Natural killer cell treated with Interleukin-12 subunit alpha and Interleukin-12 subunit beta and Interleukin-15 and Interleukin-18, amount 100 ng/mL, for 72 hours (primary cell): ENCODE results near the gene TSPAN2. TPM values are rescaled to one million over a fixed set of nuclear protein-coding genes. Genes with fewer than 3 reads are reported as not detected.

ENCODE experiments used
- ATAC-seq, 2 donors: fragments of 150-1000 bp; cut with Tn5 transposase in 1 of 2; sonication (Bioruptor Pico), chemical (Tn5 transposase) in 1 of 2; 2 replicates each; pipeline ENCODE4 v1.10.0; 2021
- DNase-seq: peaks from one replicate; pipeline ENCODE4 v3.0.0; 2022; ENCODE audit warnings: low spot score
- H3K27ac Mint-ChIP-seq, 2 donors: 1 replicate in 1 of 2; 2 replicates in 1 of 2; pipeline ENCODE4 v1.8.0; 2022; ENCODE audit warnings: mixed read lengths in 2 of 2, mild to moderate bottlenecking in 1 of 2, moderate library complexity in 1 of 2
- H3K27me3 Mint-ChIP-seq, 2 donors: 1 replicate in 1 of 2; 2 replicates in 1 of 2; pipeline ENCODE4 v1.8.0; 2022; ENCODE audit warnings: mixed read lengths in 2 of 2
- H3K36me3 Mint-ChIP-seq: one replicate; pipeline ENCODE4 v1.8.0; 2022; ENCODE audit warnings: mixed read lengths
- H3K4me1 Mint-ChIP-seq, 2 donors: 1 replicate in 1 of 2; 2 replicates in 1 of 2; pipeline ENCODE4 v1.8.0; 2022; ENCODE audit warnings: low read depth in 2 of 2, mixed read lengths in 2 of 2, mild to moderate bottlenecking in 1 of 2
- H3K4me3 Mint-ChIP-seq: one replicate; pipeline ENCODE4 v1.8.0; 2022; ENCODE audit warnings: mixed read lengths
- H3K9me3 Mint-ChIP-seq: 2 replicates; pipeline ENCODE4 v1.8.0; 2022; ENCODE audit warnings: mixed read lengths
- total RNA-seq, 2 donors: library from RNA; stranded (reverse); gene quantifications; one replicate each; pipeline ENCODE4 v1.2.3, GENCODE V29; 2022

Gene TSPAN2
- total RNA-seq, 2 donors from 2014 or later, result 2.9 to 9.2 TPM

- Mint-ChIP-seq H3K27me3 (no peaks in the 10 kb centered on the region), H3K9me3 (no peaks in the 10 kb centered on the region), H3K4me3 (peak overlapping the region; percentile 63), H3K4me1 (peaks cover 39 to 44% of the 10 kb centered on the region in 2 donors), H3K27ac (peak overlapping the region; percentile 87 to 92), H3K36me3 (no peaks in the 10 kb centered on the region)
- ATAC-seq (peak; percentile 95 to 99), DNase-seq (peak; percentile 91)
Observed at GRCh38 chr1:115062542-115063004, 26.7 kb downstream of the TSPAN2 start.

- Mint-ChIP-seq H3K36me3 (no peaks in the 10 kb centered on the region), H3K27ac (peak overlapping the region; percentile 87 to 92), H3K27me3 (no peaks in the 10 kb centered on the region), H3K4me1 (peaks cover 37 to 39% of the 10 kb centered on the region in 2 donors), H3K4me3 (no peak overlapping the region), H3K9me3 (no peaks in the 10 kb centered on the region)
- DNase-seq, result no peak
- ATAC-seq, result no peak
Observed at GRCh38 chr1:115060501-115060900, 28.8 kb downstream of the TSPAN2 start.

GRCh38 chr1:115059316-115059715, 30.0 kb downstream of the TSPAN2 start:
- H3K36me3 Mint-ChIP-seq, result no peaks in the 10 kb centered on the region
- H3K4me3 Mint-ChIP-seq, result no peak overlapping the region
- ATAC-seq (no peak), DNase-seq (no peak)
- no peaks in the 10 kb centered on the region for H3K9me3 Mint-ChIP-seq
- no peaks in the 10 kb centered on the region for H3K27me3 Mint-ChIP-seq
- no peak overlapping the region for H3K27ac Mint-ChIP-seq
- H3K4me1 Mint-ChIP-seq, result peaks cover 35 to 36% of the 10 kb centered on the region in 2 donors

- Mint-ChIP-seq H3K27me3 (no peaks in the 10 kb centered on the region), H3K36me3 (no peaks in the 10 kb centered on the region), H3K9me3 (no peaks in the 10 kb centered on the region), H3K27ac (no peak overlapping the region), H3K4me1 (peaks cover 20% of the 10 kb centered on the region in 2 donors), H3K4me3 (no peak overlapping the region)
- ATAC-seq (no peak), DNase-seq (no peak)
Observed at GRCh38 chr1:115057661-115058254, 31.5 kb downstream of the TSPAN2 start.

- DNase-seq (no peak), ATAC-seq (no peak)
- H3K27ac Mint-ChIP-seq, result no peak overlapping the region
- H3K4me3 Mint-ChIP-seq, result no peak overlapping the region
- H3K4me1 Mint-ChIP-seq, result peaks cover 8 to 9% of the 10 kb centered on the region in 2 donors
- H3K27me3 Mint-ChIP-seq, result no peaks in the 10 kb centered on the region
- no peaks in the 10 kb centered on the region for H3K9me3 Mint-ChIP-seq
- no peaks in the 10 kb centered on the region for H3K36me3 Mint-ChIP-seq
Observed at GRCh38 chr1:115056395-115056798, 32.9 kb downstream of the TSPAN2 start.

GRCh38 chr1:115052454-115053083, 36.7 kb downstream of the TSPAN2 start:
- H3K4me3 Mint-ChIP-seq, result no peak overlapping the region
- H3K9me3 Mint-ChIP-seq, result no peaks in the 10 kb centered on the region
- H3K4me1 Mint-ChIP-seq, result no peaks in the 10 kb centered on the region
- ATAC-seq, result peak in 1 of 2 donors; percentile 73
- no peak for DNase-seq
- H3K27me3 Mint-ChIP-seq, result no peaks in the 10 kb centered on the region
- H3K36me3 Mint-ChIP-seq, result no peaks in the 10 kb centered on the region
- H3K27ac Mint-ChIP-seq, result no peak overlapping the region

GRCh38 chr1:115051850-115052249, 37.5 kb downstream of the TSPAN2 start:
- Mint-ChIP-seq H3K4me1 (no peaks in the 10 kb centered on the region), H3K27ac (no peak overlapping the region), H3K9me3 (no peaks in the 10 kb centered on the region), H3K36me3 (peaks cover 1% of the 10 kb centered on the region), H3K27me3 (no peaks in the 10 kb centered on the region), H3K4me3 (no peak overlapping the region)
- no peak for ATAC-seq
- no peak for DNase-seq

GRCh38 chr1:115046751-115047150, 42.6 kb downstream of the TSPAN2 start:
- Mint-ChIP-seq H3K36me3 (peaks cover 24% of the 10 kb centered on the region), H3K9me3 (no peaks in the 10 kb centered on the region), H3K4me3 (no peak overlapping the region), H3K27me3 (no peaks in the 10 kb centered on the region), H3K27ac (no peak overlapping the region), H3K4me1 (no peaks in the 10 kb centered on the region)
- DNase-seq (no peak), ATAC-seq (no peak)

- Mint-ChIP-seq H3K4me3 (no peak overlapping the region), H3K4me1 (no peaks in the 10 kb centered on the region), H3K9me3 (no peaks in the 10 kb centered on the region), H3K27ac (no peak overlapping the region), H3K36me3 (peaks cover 21% of the 10 kb centered on the region), H3K27me3 (no peaks in the 10 kb centered on the region)
- DNase-seq (no peak), ATAC-seq (no peak)
Observed at GRCh38 chr1:115041654-115042053, 47.6 kb downstream of the TSPAN2 start.

- ATAC-seq, result no peak
- Mint-ChIP-seq H3K27ac (no peak overlapping the region), H3K9me3 (no peaks in the 10 kb centered on the region), H3K27me3 (no peaks in the 10 kb centered on the region), H3K36me3 (peaks cover 16% of the 10 kb centered on the region), H3K4me3 (no peak overlapping the region), H3K4me1 (no peaks in the 10 kb centered on the region)
- DNase-seq, result no peak
Observed at GRCh38 chr1:115040501-115040900, 48.8 kb downstream of the TSPAN2 start.

GRCh38 chr1:115036814-115037507, 52.3 kb downstream of the TSPAN2 start:
- no peak for DNase-seq
- Mint-ChIP-seq H3K9me3 (no peaks in the 10 kb centered on the region), H3K27ac (no peak overlapping the region), H3K4me1 (no peaks in the 10 kb centered on the region), H3K27me3 (no peaks in the 10 kb centered on the region), H3K4me3 (no peak overlapping the region), H3K36me3 (peaks cover 1% of the 10 kb centered on the region)
- ATAC-seq, result no peak

- H3K9me3 Mint-ChIP-seq, result no peaks in the 10 kb centered on the region
- no peaks in the 10 kb centered on the region for H3K36me3 Mint-ChIP-seq
- no peak for ATAC-seq
- no peaks in the 10 kb centered on the region for H3K27me3 Mint-ChIP-seq
- H3K27ac Mint-ChIP-seq, result no peak overlapping the region
- no peak overlapping the region for H3K4me3 Mint-ChIP-seq
- DNase-seq, result no peak
- no peaks in the 10 kb centered on the region for H3K4me1 Mint-ChIP-seq
Observed at GRCh38 chr1:115035652-115036051, 53.7 kb downstream of the TSPAN2 start.

GRCh38 chr1:115031595-115031994, 57.7 kb downstream of the TSPAN2 start:
- Mint-ChIP-seq H3K9me3 (no peaks in the 10 kb centered on the region), H3K27ac (no peak overlapping the region), H3K36me3 (no peaks in the 10 kb centered on the region), H3K4me3 (no peak overlapping the region), H3K4me1 (no peaks in the 10 kb centered on the region), H3K27me3 (peaks cover 0 to 4% of the 10 kb centered on the region in 2 donors)
- ATAC-seq, result no peak
- no peak for DNase-seq

- Mint-ChIP-seq H3K4me1 (no peaks in the 10 kb centered on the region), H3K9me3 (no peaks in the 10 kb centered on the region), H3K27ac (no peak within 1 kb of the TSS), H3K27me3 (peaks cover 0 to 4% of the 10 kb centered on the region in 2 donors), H3K4me3 (no peak within 1 kb of the TSS), H3K36me3 (no peaks in the 10 kb centered on the region)
- ATAC-seq (no peak), DNase-seq (no peak)
Observed at GRCh38 chr1:115029526-115029925, 59.8 kb downstream of the TSPAN2 start, which contains the start of gene TSHB. Gene TSHB (plus strand): TSS chr1:115029826. CDS start chr1:115033363, 3,537 bp downstream.
